ENCODE measurements around the gene NHLRC1.
"Not testable (repeated sequence)": the region's sequence is repeated elsewhere in the genome, so short reads cannot be mapped to it uniquely, and the experiment has no call there.

The NHLRC1 gene

DNA sequence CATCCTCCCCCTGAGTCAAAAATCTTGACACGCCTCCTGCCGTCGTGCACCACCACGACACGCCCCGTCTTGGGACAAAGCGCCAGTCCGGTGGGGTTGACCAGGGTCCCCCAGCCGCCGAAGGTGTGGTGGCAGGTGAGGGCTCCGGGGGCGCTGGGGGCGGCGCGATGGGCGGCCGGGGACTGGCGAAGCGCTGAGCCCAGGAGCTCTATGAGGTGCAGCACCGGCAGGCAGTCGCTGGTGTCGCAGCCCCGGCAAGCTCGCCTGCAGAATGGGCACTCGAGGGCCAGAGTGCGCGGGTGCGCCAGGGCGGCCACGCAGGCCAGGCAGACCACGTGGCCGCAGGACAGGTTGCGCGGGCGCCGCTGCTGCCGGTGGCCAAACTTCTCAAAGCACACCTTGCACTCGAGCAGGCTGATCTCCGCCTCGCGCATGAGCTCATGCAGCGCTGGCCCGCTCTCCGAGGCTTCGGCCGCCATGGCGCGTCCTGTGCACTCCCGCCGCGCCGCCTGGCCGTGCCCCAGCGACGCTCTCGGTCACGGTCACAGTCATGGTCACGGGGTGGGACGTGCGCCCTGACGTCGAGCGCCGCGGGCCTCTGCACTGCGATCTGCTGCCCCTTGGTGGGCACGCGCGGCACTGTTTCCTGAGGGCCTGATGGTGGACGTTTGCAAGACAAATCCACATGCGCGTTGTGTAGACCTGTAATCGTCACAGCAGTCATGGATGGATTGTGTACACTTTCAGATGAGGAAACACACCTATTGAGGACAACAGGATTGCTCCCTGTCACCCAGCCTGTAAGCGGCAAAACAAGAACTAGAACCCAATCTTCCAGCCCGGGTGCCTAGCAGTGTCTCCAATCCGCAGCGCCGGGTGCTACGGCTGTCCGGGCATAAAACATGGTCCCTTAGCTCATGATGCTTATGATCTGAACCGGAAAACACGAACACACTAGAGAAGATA lies at the start of gene NHLRC1:
Gene NHLRC1, minus strand, starts transcription at position 550 of the 966 bp plus-strand sequence. Its CDS starts 71 bp downstream, at position 479.
- DNase-seq (ENCODE audit: low read depth in 1 of 2, low spot score in 1 of 2) = peak; percentile 42 to 64

DNA sequence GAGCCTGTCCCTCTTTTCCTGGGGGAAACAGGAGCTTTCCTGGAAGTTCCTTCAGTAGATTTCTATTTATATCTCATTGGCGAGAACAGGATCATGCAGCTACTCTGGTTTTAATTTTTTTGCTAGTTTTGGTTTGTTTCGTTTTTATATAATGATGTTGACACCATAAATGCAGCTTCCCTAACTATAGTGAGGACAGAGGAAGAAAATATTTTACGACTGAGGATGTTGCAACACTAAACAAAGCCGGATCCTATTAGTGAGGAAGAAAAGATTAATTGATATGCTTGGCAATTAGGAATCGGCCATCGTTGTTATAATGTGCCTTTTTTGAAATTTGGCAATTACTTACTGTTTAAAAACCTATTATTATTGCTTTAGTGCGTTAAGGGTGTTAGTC lies 49.4 kb upstream of the NHLRC1 start:
- DNase-seq (ENCODE audit: low read depth in 1 of 2, low spot score in 1 of 2) = no peak

DNA sequence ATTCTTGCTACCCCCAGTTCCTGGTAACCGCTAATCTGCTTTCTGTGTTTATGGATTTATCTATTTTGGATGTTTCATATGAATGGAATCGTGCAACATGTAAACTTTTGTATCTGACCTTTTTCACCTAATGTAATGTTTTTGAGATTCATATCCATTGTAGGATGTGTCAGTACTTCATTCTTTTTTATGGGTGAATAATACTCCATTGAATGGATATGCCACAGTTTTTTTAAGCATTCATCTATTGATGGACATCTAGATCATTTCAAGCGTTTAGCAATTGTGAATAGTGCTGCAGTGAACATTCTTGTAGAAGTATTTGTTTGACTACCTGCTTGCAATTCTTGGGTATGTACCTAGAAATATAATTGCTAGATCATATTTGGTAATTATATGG lies 45.8 kb upstream of the NHLRC1 start:
- no peak for DNase-seq (ENCODE audit: low read depth in 1 of 2, low spot score in 1 of 2)

DNA sequence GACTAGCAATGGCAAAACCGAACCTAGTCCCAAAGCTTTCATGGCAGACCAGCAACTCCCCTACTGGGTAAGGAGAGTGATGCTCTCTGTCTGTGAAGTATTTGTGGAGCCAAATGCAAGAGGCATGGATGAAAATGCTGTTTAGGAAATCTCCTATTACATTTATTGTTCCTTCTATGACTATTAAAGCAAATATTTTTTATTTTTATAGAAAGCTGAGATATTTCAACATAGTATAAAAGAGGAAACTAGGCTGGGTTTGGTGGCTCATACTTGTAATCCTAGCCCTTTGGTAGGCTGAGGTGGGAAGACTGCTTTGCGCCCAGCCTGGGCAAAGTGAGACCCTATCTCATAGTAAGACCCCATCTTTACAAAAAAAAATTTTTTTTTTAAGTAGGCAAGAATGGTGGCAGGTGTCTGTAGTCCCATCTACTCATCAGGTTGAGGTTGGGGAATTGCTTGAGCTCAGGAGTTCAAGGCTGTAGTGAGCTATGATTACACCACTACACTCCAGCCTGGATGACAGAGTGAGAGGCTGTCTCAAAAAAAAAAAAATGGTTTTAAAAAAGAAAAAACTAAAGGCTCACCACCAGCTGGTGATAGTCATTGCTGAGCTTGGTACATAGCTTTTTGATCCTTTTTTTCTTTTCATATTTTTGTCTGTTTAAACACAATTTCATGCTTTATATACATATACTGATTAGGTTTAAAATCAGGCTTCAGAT lies 44.0 kb upstream of the NHLRC1 start:
- DNase-seq (ENCODE audit: low read depth in 1 of 2, low spot score in 1 of 2) = no peak

DNA sequence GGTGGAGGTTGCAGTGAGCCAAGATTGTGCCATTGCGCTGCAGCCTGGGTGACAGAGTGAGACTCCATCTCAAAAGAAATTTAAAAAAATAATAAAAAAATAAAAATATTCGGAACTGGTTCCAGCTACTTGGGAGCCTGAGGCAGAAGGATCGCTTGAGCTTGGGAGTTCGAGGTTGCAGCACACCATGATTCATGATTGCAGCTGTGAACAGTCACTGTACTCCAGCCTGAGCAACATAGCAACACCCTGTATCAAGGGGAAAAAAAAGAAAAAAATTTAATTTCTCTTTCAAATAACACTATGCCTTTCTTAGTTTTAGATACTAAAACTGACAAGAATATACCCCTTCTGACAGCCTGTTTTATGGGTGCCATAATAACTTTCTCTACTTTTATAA lies 43.3 kb upstream of the NHLRC1 start:
- DNase-seq (ENCODE audit: low read depth in 1 of 2, low spot score in 1 of 2) = no peak

DNA sequence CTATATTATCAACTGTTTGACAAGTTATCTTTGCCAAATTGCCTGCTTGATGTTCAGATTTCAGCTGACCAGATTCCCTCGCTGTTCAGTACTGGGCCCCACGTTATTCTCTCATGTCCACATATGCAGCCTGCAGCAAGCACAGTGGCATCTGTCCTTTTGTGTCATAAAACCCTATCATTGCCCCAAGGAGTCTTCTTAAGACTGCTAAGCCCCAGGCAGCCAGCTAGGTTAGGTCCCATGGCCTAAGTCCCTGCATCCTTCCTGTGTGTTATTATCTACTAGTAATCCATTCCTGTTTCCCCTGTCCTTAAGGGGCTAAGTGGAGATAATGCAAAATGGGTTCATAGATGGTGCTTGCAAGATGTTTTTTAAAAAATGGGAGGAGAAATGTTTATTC lies 39.9 kb upstream of the NHLRC1 start:
- no peak for DNase-seq (ENCODE audit: low read depth in 1 of 2, low spot score in 1 of 2)

DNA sequence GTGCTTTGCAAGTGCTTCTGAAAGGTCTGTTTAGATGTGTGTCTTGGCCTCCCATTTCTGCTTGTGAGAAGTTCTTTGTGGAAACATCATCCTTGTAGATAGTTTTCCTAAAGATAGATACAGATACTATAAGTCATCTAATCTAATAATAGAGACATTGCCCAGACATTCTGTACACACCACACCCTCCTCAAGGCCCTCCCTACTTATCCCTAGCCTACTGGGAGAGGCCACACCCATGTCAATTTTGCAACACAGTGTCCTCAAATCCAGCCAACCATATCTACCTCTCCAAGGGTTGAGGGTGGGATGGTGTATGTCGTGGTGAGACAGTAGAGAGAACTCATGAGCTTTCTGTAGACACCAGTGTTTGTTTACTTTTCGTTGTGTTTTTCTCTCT lies 39.0 kb upstream of the NHLRC1 start:
- DNase-seq (ENCODE audit: low read depth in 1 of 2, low spot score in 1 of 2) = no peak

DNA sequence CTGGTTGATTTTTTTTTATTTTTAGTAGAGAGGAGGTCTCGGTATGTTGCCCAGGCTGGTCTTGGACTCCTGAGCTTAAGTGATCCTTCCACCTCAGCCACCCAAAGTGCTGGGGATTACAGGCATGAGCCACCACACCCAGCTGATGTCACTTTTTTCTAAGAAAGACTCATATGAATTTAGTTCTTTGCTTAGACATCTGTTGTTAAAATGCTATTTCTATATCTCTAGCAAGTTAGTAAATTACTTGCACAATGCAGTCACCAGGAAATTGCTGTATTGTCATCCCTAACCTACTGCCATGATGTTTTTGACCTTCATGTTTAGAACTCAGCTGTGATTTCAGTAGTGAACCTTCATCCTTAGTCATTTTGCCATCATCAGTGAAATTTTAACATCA lies 38.4 kb upstream of the NHLRC1 start:
- no peak for DNase-seq (ENCODE audit: low read depth in 1 of 2, low spot score in 1 of 2)

DNA sequence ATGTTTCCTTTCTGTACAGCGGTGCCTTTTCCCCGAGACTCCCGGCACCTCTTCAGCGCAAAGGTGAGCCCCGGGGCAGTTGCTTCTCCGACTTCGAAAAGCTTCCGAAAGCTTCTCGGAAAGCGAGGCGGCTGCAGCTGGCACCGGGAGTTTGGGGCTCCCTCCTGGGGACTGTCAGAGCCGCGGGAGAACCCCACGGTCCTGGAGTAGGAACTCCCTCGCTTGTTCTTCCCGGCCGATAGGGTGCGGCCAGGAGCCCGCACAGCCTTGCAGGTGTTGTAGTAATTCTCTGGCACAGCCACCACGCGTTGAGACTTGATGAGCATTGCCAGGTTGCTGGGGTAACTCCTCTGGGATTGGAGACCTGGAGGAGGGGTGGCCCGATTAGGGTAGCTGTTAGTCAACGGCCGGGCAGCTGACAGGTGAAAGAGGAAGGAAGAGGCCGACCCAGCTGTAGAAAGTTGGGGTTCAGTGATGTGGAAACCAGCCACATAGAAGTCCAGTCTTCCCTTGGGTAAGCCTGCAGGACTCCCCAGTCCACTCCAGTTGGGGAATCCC lies 33.5 kb upstream of the NHLRC1 start:
- DNase-seq (ENCODE audit: low read depth in 1 of 2, low spot score in 1 of 2) = peak in 1 of 2 donors; percentile 26

DNA sequence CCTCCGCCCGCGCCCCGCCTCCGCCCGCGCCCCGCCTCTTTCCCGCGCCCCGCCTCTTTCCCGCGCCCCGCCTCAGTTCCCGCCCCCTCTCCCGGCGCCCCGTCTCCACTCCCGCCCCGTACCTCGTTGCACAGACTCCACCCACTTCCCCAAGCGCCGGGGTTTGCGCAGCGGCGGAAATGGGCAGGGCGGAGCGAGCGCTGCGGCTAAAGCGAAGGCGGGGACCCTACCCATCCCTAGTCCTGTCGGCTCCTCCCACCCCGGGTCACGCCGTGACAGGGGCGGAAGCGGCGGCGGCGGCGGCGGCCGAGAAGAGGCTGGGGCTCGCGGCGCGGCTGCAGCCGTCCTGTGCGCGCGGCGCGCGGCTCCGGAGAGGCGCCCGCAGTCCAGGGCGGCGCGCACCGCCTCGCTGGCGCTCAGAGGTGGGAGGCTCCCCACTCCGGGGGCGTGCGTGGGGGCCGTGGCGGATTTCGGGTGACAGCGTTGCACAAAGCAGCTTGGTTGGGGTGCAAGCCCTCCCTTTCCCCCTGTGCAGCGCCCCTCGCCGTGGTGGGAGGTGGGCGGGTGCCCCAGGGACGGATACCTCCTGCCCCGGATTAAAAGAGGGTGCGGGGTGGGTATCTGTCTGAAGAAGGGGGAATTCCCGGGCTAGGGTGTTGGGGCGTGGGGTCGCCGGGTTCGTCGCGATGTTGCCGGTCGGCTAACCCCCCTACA lies 32.8 kb upstream of the NHLRC1 start, which contains the start of gene KDM1B:
Gene KDM1B, plus strand, starts transcription at position 273 of the 714 bp plus-strand sequence. CDS start 4,474 bp downstream, outside the sequence.
- DNase-seq (ENCODE audit: low read depth in 1 of 2, low spot score in 1 of 2) = peak; percentile 94 to 98

DNA sequence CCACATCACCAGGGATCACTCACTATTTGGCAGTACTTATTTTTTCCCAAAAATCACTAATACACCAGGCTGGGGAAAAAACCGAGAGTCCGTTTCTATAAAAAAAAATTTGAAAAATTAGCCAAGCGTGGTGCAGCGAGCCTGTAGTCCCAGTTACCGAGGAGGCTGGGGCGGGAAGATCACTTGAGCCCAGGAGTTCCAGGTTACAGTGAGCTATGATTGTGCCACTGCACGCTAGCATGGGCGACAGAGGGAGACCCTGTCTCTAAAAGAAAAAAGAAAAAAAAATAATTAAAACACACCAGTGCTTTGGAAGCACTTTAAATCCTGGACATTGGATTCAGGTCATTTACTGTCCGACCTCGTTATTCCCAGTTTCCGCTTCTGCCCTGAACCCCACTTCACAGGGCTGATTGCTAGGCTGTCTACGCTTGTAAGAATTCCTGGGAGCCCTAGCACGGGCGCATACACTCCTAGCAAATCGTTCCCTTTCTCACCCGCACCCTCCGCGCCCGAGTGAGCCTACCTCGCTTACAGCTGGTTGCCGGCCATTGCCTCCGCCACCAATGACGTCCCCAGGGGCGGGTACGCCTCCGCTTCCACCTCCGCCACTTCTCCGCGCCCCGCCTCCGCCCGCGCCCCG lies 32.2 kb upstream of the NHLRC1 start, which contains the start of gene TPMT:
Gene TPMT, minus strand, starts transcription at position 571 of the 643 bp plus-strand sequence. CDS start 5,950 bp downstream, outside the sequence.
- DNase-seq (ENCODE audit: low read depth in 1 of 2, low spot score in 1 of 2) = no peak

DNA sequence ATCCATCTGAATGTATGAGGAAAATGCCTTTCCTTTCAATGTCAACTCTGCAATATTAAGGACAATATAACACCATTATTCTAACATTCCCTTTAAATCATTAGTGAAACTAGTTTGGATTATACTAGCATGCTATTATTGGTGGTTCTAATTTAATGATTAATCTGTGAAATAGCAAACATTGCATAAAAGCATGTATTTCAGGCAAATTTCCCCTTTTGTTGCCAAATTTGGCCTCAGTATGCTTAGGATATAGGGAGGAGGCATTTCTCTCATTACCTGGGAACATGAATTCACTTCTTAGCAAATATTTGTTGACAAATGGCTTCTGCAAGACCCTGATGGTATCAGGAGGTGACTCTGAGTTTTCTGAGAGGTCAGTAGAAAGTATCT lies 30.8 kb upstream of the NHLRC1 start:
- no peak for DNase-seq (ENCODE audit: low read depth in 1 of 2, low spot score in 1 of 2)

DNA sequence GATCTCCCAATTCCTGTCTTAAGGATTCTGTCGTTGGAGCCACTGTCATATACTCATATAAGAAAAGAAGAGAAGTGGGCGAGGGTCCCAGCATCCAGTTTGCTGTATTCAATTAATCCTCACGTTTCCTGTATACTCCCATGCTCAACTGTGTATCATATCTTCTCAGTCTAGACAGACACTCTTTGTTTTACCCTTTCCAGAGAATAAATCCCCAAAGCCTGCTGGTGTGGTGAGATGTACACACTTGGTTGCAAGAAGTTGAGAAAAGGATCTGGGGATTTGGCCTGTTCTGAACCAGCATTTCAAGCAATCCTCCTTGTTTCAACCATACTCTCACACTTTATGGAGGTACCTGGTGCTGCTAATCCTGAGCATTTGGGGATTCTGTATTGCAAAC lies 29.3 kb upstream of the NHLRC1 start:
- no peak for DNase-seq (ENCODE audit: low read depth in 1 of 2, low spot score in 1 of 2)

DNA sequence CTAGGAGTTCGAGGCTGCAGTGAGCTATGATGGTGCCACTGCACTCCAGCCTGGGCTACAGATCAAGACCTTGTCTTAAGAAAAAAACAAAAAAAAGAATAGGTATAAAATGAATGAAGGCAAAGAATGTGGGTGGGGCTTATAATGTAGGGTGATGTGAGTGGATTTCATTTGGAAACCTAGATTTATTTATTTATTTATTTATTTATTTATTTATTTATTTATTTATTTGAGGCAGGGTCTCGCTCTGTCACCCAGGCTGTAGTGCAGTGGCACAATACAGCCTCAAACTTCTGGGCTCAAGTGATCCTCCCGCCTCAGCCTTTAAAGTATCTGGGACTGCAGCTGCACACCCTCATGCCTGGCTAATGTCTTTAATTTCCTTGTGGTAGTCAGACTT lies 28.9 kb upstream of the NHLRC1 start:
- DNase-seq (ENCODE audit: low read depth in 1 of 2, low spot score in 1 of 2) = not testable (repeated sequence)

DNA sequence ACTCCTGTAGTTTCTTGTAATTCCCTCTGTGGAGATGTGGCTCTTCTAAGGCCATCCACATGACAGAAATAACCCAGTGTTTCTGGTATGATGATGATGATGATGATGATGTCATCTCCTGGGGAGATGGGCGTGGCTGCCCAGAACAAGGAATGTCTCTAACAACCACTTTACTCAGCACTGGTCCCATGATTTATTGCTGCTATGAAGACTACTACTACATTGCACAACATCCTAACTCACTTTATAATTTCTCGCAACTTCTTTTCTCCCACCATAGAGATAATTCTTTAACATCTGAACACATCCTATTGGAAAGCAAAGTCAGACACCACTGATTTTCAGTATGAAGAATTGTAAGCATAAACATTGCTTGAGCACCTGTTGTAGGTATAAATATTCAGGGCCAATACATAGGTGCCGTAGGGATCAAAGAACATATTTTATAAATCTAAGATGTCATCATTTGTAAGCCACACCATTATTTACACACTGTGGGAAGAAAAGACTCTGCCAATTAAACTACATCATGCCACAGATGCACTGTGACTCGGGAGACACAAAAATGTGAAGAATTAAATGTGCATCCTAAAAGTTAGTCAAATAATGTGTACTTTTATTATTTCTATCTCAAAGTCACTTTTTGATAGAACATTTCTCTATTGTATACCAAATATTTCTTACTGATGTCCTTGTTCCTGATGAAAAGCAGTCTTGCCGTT lies 26.0 kb upstream of the NHLRC1 start:
- DNase-seq (ENCODE audit: low read depth in 1 of 2, low spot score in 1 of 2) = no peak

DNA sequence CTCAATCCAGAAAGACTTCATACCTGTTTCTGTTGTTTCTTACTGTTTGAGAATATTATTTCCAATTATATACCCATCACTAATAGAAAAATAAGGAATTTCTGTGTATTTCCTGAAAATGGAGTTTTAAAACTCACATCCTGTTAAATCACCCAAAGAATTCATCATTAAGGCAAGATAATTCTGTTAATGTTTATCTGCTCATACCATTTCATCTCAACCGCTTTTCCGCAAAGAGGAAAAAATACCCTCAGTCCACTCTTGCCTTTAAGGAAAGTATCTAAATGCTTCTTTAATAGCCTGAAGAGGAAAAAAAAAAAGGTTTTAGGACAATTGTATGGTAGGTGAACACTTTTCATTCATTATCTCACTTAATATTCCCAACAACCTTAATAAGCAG lies 25.1 kb upstream of the NHLRC1 start:
- no peak for DNase-seq (ENCODE audit: low read depth in 1 of 2, low spot score in 1 of 2)

DNA sequence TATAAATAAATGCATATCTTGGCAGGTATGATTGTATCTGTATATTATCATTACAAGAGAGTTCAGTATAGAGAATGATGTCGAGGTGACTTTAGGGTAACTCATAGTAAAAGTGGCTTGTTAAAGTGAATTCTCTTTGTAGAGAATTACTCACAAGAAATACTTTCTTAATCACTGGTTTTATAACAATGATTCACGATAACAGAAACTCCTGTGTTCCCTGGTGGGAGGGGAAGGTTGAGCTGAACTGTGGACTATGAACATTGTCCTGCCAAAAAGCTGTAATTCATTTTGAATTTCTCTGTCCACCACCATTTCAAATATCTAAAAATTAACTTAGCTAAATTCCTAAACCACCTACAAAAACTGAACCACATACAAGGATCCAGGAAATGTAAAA lies 24.7 kb upstream of the NHLRC1 start:
- DNase-seq (ENCODE audit: low read depth in 1 of 2, low spot score in 1 of 2) = no peak

DNA sequence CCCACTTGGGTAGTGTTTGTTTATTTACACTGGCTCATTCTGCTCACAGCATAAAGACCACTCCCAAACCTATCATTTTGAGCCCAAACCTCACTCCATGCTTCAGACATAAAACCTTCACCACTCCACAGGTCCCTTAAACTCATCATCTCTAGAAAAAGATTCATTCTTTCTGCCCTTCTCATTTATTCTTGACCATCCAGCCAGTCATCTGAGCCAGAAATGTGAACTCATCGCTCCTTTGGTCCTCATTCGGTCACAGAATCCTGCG lies 20.0 kb upstream of the NHLRC1 start:
- DNase-seq (ENCODE audit: low read depth in 1 of 2, low spot score in 1 of 2) = no peak

DNA sequence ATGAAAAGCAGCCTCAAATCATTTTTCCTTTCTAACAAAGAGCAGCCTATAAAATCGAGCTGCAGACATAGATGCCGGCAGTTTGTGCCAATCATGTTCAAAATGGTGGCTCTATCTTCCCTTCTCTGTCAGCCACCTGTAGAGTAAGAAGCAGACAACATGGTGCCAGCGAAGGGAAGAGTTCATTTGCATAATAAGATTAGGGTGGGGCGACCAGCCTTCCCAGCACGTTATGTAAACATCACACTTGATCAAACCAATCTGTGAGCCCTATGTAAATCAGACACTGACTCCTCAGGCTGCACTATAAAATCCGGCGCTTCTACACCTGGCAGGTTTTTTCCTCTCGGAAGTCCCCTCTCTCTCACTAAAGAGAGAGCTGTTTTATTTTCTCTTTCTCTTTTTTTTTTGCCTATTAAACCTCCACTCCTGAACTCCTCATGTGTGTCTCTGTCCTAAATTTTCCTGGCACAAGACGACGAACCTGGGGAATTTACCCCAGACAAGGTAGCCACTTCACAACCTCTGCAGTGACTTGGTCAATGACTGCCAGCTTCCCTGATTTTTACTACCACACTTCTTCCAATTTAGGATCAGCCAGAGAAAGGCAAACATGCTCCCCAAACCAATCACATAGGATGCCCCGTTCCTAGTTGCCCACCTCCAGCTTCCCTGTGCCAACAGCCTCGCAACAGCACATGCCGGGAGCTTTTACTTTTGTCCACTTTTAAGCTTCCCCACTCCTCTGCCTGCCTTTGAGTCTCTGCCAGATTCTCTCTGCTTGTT lies 19.5 kb upstream of the NHLRC1 start:
- DNase-seq (ENCODE audit: low read depth in 1 of 2, low spot score in 1 of 2) = no peak
